WERI-Rb-1 (cell line): ENCODE measurements around the gene SEPTIN1.
"Not testable (repeated sequence)": the region's sequence is repeated elsewhere in the genome, so short reads cannot be mapped to it uniquely, and the experiment has no call there.

Experiments used
- DNase-seq: peaks from one replicate; pipeline ENCODE4 v3.0.0-alpha.2; 2020
- H3K27ac ChIP-seq: fragments of 250-450 bp; sonication (Bioruptor Pico); 2 replicates; pipeline ENCODE4 v1.5.1; 2020; ENCODE audit warnings: mild to moderate bottlenecking, moderate library complexity
- H3K27me3 ChIP-seq: fragments of 250-450 bp; sonication (Bioruptor Pico); 2 replicates; pipeline ENCODE4 v1.5.1; 2021; ENCODE audit warnings: mild to moderate bottlenecking, low read depth, moderate library complexity; ENCODE audit not compliant: insufficient read depth, severe bottlenecking
- H3K36me3 ChIP-seq: fragments of 250-450 bp; sonication (Bioruptor Pico); 2 replicates; pipeline ENCODE4 v1.5.1; 2020; ENCODE audit warnings: mild to moderate bottlenecking, moderate library complexity
- H3K4me3 ChIP-seq: 2 replicates; pipeline ENCODE4 v1.5.1; 2011; ENCODE audit warnings: low read depth, mild to moderate bottlenecking, control low read depth, low read length
- H3K9me3 ChIP-seq: fragments of 250-450 bp; sonication (Bioruptor Pico); 2 replicates; pipeline ENCODE4 v1.5.1; 2021; ENCODE audit warnings: mild to moderate bottlenecking, moderate library complexity; ENCODE audit not compliant: severe bottlenecking
- CTCF ChIP-seq: IDR thresholded peaks from 2 replicates; pipeline ENCODE4 v1.5.1; 2011; ENCODE audit warnings: low read depth, mild to moderate bottlenecking, control low read depth, inconsistent platforms, low read length

Gene SEPTIN1

GRCh38 chr16:30397056-30397455 lies 14.7 kb upstream of the SEPTIN1 start:
- no peak overlapping the region for H3K4me3 ChIP-seq

GRCh38 chr16:30396627-30397026 lies 14.3 kb upstream of the SEPTIN1 start:
- H3K27me3 ChIP-seq, DNase-seq, H3K9me3 ChIP-seq: not testable (repeated sequence)
- Histone ChIP-seq H3K27ac (0 out of 2 replicates have a peak overlapping the region, but pooled peaks have one; percentile 8), H3K4me3 (peak overlapping the region; percentile 74), H3K36me3 (peaks cover 29% of the 10 kb centered on the region)

More at GRCh38 chr16:30397056-30397455, 14.7 kb upstream of the SEPTIN1 start:
- peaks cover 29% of the 10 kb centered on the region for H3K36me3 ChIP-seq
- H3K27me3 ChIP-seq = no peaks in the 10 kb centered on the region
- DNase-seq = no peak
- TF ChIP-seq CTCF = no peak
- 0 out of 2 replicates have a peak overlapping the region, but pooled peaks have one; percentile 8 for H3K27ac ChIP-seq
- no peaks in the 10 kb centered on the region for H3K9me3 ChIP-seq

- no peak for TF ChIP-seq CTCF
- H3K9me3 ChIP-seq = no peaks in the 10 kb centered on the region
- H3K27ac ChIP-seq = peak overlapping the region; percentile 98
- H3K36me3 ChIP-seq = peaks cover 29% of the 10 kb centered on the region
- DNase-seq = no peak
- H3K27me3 ChIP-seq = no peaks in the 10 kb centered on the region
- H3K4me3 ChIP-seq = peak overlapping the region; percentile 74
Observed at GRCh38 chr16:30395992-30396585, 13.7 kb upstream of the SEPTIN1 start.

GRCh38 chr16:30395155-30395991 lies 13.0 kb upstream of the SEPTIN1 start, which contains the start of gene ZNF48:
ZNF48 (plus strand) TSS chr16:30395420; CDS start chr16:30395795, 375 bp downstream.
- Histone ChIP-seq H3K27ac (peak within 1 kb of the TSS; percentile 98), H3K9me3 (no peaks in the 10 kb centered on the region), H3K4me3 (peak within 1 kb of the TSS; percentile 74), H3K36me3 (peaks cover 29% of the 10 kb centered on the region), H3K27me3 (no peaks in the 10 kb centered on the region)
- peak; percentile 64 for TF ChIP-seq CTCF
- peak; percentile 92 for DNase-seq

GRCh38 chr16:30394592-30395154 lies 12.3 kb upstream of the SEPTIN1 start:
- no peak for DNase-seq
- H3K27ac ChIP-seq = peak overlapping the region; percentile 98
- H3K9me3 ChIP-seq = no peaks in the 10 kb centered on the region
- peaks cover 29% of the 10 kb centered on the region for H3K36me3 ChIP-seq
- no peak for TF ChIP-seq CTCF
- peak overlapping the region; percentile 74 for H3K4me3 ChIP-seq
- H3K27me3 ChIP-seq = no peaks in the 10 kb centered on the region

GRCh38 chr16:30383521-30383920 lies 1.2 kb upstream of the SEPTIN1 start:
- no peak for DNase-seq
- TF ChIP-seq CTCF = no peak
- Histone ChIP-seq H3K27me3 (no peaks in the 10 kb centered on the region), H3K4me3 (no peak overlapping the region), H3K9me3 (no peaks in the 10 kb centered on the region), H3K27ac (no peak overlapping the region), H3K36me3 (peaks cover 4% of the 10 kb centered on the region)
